Glomerular visceral epithelial cell (primary cell): Measurements from ENCODE around the gene WDFY2.
"Not testable (repeated sequence)": the region's sequence is repeated elsewhere in the genome, so short reads cannot be mapped to it uniquely, and the experiment has no call there.

Source experiments
- DNase-seq: peaks from one replicate; pipeline ENCODE4 v3.0.0-alpha.2; 2016; ENCODE audit errors: extremely low spot score

WDFY2 gene

GRCh38 chr13:51583875-51584730 is at the start of gene WDFY2:
TSS of gene WDFY2 (plus strand) at chr13:51584462. CDS start at chr13:51584688, 226 bp downstream.
- DNase-seq, result peak; percentile 100

GRCh38 chr13:51538591-51539179 is 45.6 kb upstream of the WDFY2 start:
- DNase-seq, result no peak

DNA sequence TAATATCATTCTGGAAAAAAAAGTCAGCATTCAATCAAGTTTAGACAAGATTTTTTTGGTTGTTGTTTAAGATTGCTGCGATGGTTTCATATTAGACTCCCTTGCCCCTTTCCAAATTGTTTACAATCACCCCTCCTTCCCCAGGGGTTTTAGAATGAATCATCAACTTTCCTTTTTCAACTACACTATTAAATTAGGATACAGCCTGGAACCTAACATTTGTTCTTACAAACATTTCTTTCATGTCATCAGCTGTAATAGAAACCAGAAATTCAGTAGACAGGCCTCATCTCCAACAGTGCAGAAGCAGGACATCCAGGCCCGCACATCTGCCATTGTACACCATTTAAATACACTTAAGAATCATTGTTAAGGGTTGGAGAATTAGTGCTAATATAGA is 44.4 kb upstream of the WDFY2 start:
- DNase-seq, result no peak

- DNase-seq, result no peak
Measured at GRCh38 chr13:51541037-51541436, 43.2 kb upstream of the WDFY2 start.

DNA sequence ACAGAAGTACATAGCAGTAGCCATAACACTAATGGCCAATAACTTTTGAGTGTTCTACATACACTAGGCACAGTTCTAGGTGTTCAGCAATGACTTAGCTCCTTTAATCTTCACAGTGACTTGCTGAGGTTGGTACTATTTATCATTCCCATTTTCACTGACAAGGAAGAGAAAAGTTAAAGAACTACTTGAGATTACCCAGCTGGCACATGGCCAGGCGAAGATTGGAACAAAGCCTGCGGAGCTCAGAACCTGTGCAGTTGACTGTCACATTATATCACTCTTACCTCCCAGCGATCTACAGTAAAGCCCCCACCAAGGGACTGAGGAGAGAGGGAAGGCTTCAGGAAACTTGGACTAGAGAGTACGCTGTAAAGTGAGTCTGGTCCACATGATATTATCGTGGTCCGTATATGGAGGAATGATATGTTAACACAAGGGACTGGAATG is 42.4 kb upstream of the WDFY2 start:
- peak; percentile 63 for DNase-seq

DNA sequence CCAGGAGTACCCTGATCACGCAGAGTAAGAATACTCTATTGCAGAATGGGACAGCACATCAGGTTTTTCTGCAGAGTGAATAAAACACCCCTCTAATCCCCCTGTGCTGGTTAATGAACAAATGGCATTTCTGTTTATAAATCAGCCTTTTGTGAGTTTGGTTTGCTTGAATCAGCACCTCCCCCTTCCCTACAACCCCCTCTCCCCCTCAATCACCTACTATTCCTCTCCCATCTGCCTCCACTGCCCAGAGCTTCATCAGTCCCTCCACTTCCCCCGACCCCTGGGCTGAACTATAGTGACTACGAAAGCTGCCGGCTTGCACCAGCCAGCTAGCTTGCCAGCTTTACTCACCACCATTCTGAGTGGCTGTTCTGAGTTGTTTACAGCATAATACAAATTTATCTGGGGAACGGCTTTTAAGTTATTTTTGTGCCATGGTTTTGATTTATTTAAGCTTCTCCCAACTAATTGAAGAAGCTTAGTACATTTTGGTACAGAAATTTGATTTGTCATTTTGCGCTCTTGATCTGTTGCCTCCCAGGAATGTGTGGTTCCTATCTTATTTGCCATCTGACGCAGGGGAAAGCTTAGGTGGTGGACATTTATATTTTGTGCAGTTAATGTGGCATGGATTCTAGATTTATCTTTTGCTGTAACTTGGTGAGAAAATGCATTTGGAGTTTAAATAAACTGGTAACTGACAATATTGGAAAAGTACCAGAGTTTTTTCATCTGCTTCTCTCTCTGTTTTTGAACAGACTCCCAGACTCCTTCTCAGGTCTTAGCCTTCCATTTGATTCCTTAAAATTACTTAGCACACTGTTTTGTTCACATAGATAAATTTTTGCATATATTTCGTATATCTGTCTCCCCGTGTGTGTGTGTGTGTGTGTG is 41.7 kb upstream of the WDFY2 start:
- peak; percentile 45 for DNase-seq

- not testable (repeated sequence) for DNase-seq
Measured at GRCh38 chr13:51545446-51545845, 38.8 kb upstream of the WDFY2 start.

GRCh38 chr13:51547425-51548176 is 36.7 kb upstream of the WDFY2 start:
- DNase-seq, result no peak

- no peak for DNase-seq
Measured at GRCh38 chr13:51549050-51549449, 35.2 kb upstream of the WDFY2 start.

DNA sequence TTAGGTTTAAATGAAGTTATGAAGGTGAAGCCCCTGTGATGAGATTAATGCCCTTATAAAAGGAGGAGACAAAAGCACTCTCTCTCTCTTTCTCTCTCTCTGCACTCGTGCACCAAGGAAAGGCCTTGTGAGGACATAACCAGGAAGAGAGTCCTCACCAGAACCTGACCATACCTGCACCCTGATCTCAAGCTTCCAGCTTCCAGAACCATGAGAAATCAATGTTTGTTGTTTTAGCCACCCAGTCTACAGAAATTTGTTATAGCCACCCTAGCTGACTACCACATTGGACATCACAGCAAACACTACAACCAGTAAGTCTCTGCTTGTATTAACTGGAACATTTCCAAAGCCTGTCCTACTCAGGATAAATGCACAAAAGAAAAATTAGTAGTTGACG is 34.7 kb upstream of the WDFY2 start:
- DNase-seq, result no peak

DNA sequence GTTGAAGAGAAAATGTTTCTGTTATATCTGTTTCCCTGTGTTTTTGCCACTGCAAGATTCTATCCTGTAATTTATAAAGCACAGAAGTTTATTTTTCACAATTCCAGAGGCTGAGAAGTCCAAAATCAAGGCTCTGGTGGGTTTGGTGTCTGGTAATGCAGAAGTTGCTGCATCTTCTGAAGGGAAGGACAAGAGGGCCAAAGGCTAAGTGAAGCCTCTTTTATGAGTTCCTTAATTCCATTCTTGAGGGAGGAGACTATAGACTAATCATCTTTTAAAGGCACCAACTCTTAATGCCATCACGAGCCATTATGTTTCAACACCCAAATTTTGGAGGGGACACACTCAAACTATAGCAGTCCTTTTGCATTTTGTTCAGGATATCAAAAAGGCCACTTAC is 34.1 kb upstream of the WDFY2 start:
- DNase-seq, result no peak

GRCh38 chr13:51551416-51551815 is 32.8 kb upstream of the WDFY2 start:
- DNase-seq, result no peak

DNA sequence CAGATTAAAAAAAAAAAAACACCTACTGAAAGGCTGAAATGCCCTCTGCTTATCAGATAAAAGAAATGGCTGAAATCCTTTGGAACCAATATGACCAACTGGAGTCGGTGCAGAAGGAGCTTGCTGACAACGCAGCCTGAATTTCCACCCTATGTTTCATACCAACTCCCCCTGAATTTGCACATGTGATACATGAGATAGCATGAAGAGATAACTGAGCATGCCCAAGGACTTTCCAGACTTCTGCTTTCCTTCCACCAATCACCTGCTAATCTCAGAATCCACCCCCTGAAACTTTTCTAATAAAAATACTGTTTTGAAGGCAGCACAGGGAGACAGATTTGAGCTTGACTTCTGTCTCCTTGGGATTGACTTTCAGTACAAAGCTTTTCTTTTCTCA is 32.2 kb upstream of the WDFY2 start:
- DNase-seq, result no peak

DNA sequence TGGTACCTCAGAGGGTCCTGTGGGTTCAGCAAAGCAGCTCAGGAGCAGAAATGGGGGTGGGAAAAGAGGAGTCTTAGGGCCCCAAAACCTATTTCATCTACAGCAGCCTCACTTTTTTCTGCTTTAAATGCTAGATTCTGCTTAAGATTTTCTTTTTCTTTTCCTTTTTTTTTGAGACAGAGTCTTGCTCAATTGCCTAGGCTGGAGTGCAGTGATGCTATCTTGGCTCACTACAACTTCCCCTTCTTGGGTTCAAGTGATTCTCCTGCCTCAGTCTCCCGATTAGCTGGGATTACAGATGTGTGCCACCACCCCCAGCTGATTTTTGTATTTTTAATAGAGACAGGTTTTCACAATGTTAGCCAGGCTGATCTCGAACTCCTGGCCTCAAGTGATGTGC is 30.7 kb upstream of the WDFY2 start:
- DNase-seq, result no peak

DNA sequence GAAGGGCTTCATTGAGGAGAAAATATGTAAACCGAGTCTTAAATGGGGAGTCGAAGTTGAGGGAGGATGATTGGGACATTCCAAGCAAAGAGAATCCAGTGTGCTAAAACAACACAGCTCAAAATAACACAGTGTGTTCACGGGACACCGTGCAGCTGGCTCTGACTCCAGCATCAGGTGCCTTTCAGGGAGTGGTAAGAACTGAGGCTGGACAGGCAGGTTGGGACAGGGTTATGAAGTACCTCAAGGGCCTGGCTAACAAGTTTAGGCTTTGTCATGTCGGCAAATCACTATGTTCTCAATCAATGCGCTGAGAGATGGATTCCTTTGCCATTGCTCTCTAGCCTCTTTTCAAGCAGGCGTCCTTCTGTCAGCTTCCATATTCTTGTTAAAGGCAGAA is 27.5 kb upstream of the WDFY2 start:
- no peak for DNase-seq

- no peak for DNase-seq
Measured at GRCh38 chr13:51557438-51557837, 26.8 kb upstream of the WDFY2 start.

DNA sequence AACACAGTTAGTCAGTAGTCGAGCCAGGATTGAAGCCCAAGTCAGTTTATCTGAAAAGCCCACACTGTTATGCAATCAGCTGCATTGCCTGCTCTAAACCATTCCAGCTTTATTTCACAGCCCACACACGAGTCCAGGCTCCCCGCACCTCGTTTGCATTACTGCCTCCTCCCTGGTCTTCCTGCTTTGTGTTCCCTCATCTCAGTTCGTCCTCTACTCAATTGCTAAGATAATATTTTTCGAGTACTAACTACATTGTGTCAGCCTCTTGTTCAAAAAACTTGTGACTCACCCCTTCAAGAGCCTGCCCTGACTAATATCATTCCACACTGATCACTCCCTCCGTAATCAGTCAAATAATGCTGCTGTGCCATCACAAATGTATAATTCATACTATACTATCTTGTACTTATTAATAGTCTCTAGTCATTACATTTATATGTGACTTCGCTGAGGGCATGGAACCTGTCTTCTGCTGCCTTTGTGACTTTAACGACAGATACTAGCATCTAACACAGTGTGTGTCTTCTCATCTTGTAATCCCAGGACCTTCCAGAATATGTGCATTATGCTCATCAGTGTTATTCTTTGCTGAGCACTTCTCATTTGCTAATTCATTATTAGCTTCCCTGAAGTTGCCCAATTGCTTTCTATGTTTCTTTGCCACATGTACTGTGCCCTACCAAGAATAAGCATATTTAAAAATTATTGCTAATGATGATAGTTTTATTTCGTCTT is 26.2 kb upstream of the WDFY2 start:
- DNase-seq, result peak; percentile 56

GRCh38 chr13:51559946-51560735 is 24.1 kb upstream of the WDFY2 start:
- DNase-seq, result no peak

DNA sequence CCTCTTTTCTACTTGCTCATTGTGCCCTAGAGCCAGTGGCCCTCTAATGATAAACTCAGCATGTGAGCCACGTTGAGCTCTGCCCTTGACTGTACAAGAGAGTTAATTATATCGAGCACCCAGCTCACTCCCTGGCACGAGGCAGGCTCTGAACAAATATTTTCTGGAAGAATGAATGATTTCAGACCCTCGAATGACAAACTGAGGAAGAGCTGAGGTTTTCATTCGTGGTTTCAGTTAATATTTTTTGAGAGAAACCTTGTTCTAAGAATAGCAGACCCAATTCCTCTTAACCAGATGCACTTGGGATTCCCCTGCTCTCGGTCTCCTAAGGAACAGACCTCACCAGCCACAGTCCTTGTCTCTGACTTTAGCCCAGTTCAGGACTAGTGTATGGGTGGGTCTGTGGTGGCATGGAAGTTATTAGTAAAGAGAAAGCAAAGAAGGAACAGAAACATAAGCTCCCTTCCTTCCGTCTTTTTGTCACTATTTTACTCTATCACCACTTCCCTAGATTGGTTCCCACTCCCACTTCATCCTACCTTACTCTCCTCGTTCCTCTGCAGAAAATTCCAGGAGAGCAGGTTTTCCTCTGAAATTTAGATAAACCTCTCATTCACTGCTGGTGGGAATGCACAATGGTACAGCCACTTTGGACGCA is 22.1 kb upstream of the WDFY2 start:
- DNase-seq, result peak; percentile 16

DNA sequence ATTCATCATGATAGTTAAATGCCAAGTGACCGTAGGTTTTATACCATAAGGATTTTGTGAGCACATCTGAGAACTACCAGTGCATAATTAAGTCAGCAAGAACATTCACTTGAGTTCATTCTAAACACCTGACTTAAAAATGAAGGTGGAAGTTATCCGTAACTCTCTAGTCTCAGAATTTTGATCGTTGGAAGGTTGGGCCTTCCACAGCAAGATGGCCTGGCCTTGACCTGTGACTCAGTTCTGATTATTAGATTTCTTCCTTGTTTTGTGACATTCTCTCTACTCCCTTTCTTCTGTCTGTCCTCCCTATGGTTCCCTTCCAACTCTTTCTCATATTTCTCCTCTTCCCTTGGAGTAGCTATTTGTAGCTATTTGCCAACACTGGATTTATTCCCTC is 20.0 kb upstream of the WDFY2 start:
- no peak for DNase-seq
